ENCODE measurements around the gene TCTN2.

TCTN2 gene

GRCh38 chr12:123734268-123734667 lies 63.4 kb downstream of the TCTN2 start:
- no peak for TF ChIP-seq CTCF (IDR thresholded peaks at IDR 0.05; ENCODE audit: low read depth, low read length)
- no peak for DNase-seq (ENCODE audit: extremely low read depth, low read depth)

GRCh38 chr12:123741937-123742572 lies 71.1 kb downstream of the TCTN2 start:
- DNase-seq (ENCODE audit: extremely low read depth, low read depth): no peak
- TF ChIP-seq CTCF (IDR thresholded peaks at IDR 0.05; ENCODE audit: low read depth, low read length): no peak

GRCh38 chr12:123743002-123743401 lies 72.1 kb downstream of the TCTN2 start:
- DNase-seq (ENCODE audit: extremely low read depth, low read depth): no peak

GRCh38 chr12:123744836-123745235 lies 73.9 kb downstream of the TCTN2 start:
- no peak for DNase-seq (ENCODE audit: extremely low read depth, low read depth)
- no peak for TF ChIP-seq CTCF (IDR thresholded peaks at IDR 0.05; ENCODE audit: low read depth, low read length)

More at GRCh38 chr12:123743002-123743401, 72.1 kb downstream of the TCTN2 start:
- TF ChIP-seq CTCF (IDR thresholded peaks at IDR 0.05; ENCODE audit: low read depth, low read length): no peak

GRCh38 chr12:123747309-123747708 lies 76.4 kb downstream of the TCTN2 start:
- no peak for TF ChIP-seq CTCF (IDR thresholded peaks at IDR 0.05; ENCODE audit: low read depth, low read length)

GRCh38 chr12:123748161-123748560 lies 77.2 kb downstream of the TCTN2 start:
- TF ChIP-seq CTCF (IDR thresholded peaks at IDR 0.05; ENCODE audit: low read depth, low read length): no peak
- DNase-seq (ENCODE audit: extremely low read depth, low read depth): no peak

More at GRCh38 chr12:123747309-123747708, 76.4 kb downstream of the TCTN2 start:
- no peak for DNase-seq (ENCODE audit: extremely low read depth, low read depth)

GRCh38 chr12:123748661-123749060 lies 77.7 kb downstream of the TCTN2 start:
- TF ChIP-seq CTCF (IDR thresholded peaks at IDR 0.05; ENCODE audit: low read depth, low read length): no peak
- no peak for DNase-seq (ENCODE audit: extremely low read depth, low read depth)

Measured in AG09319 (cell line).